Posterior vena cava (tissue), 2 donors: Measurements from ENCODE around the gene FASN. TPM values are rescaled to one million over a fixed set of nuclear protein-coding genes. Genes with fewer than 3 reads are reported as not detected.

Source experiments
- DNase-seq: peaks from one replicate; pipeline ENCODE4 v3.0.0-alpha.2; 2020; ENCODE audit warnings: low spot score
- intact Hi-C, 2 donors: fragments of 100-400 bp; cut with DNase I; formaldehyde crosslinking; loops; one replicate each; pipeline versions ENCODE4 v1.14.1 to v1.14.2; 2022 to 2023
- total RNA-seq, 2 donors: library from RNA; stranded (reverse); fragmentation: NEBNext Ultra II Directional; extraction: Animal tissue kit (Norgen Biotek cat#: 25700); gene quantifications; one replicate each; pipeline ENCODE4 v1.2.1, GENCODE V29; 2021
- donor health status: DM: yes; HTN: yes; CAD: no.
- donor health status: DM: yes; HTN: yes; CAD: no.

The FASN gene
- total RNA-seq, 2 donors from 2014 or later: 41.9 to 50.6 TPM

GRCh38 chr17:82062076-82062983 is 35.7 kb downstream of the FASN start:
- intact Hi-C loops: no loop called here
- no peak for DNase-seq

GRCh38 chr17:82061047-82061925 is 36.8 kb downstream of the FASN start:
- DNase-seq: no peak
- intact Hi-C loops: no loop called here

GRCh38 chr17:82060614-82061013 is 37.4 kb downstream of the FASN start:
- intact Hi-C loops: no loop called here
- no peak for DNase-seq

- intact Hi-C loops: no loop called here
Measured at GRCh38 chr17:82060001-82060380, 38.0 kb downstream of the FASN start.

DNA sequence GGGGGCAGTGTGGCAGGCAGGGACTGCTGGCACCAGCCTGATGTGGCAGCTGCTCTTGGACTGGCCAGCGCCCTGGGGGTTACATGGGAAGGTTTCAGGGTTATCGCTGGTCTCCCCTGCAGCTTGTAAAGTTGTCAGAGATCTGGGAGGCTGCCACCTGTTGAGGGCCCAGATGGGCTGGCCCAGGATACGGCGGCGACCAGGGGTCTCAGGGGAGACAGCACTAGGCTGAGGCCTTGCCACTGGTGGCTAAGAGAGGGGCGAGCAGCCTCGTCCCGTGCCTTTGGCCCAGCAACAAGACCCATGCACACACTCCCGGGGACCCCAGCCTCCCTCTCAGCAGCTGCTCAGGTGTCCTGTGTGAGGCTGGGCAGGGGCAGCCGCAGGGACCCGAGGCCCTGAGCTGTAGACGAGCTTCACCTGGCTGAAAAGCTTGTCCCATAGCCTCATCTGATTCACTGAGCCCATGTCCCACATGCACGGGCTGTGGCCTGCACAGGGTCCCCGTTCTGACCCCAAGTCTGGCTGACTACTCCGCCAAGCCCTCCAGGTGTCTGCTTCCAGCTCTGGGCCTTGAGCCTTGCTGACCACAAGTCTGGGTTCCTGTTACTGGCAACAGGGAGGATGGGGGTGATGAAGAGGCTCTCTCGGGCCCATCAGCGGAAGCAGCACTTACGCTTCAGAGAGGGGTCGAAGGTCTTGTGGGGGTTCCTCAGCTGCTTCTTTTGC is 38.6 kb downstream of the FASN start:
- no peak for DNase-seq
- intact Hi-C loops: no loop called here

More at GRCh38 chr17:82060001-82060380, 38.0 kb downstream of the FASN start:
- DNase-seq: no peak

- no peak for DNase-seq
- intact Hi-C loops: no loop called here
Measured at GRCh38 chr17:82058855-82059249, 39.2 kb downstream of the FASN start.

DNA sequence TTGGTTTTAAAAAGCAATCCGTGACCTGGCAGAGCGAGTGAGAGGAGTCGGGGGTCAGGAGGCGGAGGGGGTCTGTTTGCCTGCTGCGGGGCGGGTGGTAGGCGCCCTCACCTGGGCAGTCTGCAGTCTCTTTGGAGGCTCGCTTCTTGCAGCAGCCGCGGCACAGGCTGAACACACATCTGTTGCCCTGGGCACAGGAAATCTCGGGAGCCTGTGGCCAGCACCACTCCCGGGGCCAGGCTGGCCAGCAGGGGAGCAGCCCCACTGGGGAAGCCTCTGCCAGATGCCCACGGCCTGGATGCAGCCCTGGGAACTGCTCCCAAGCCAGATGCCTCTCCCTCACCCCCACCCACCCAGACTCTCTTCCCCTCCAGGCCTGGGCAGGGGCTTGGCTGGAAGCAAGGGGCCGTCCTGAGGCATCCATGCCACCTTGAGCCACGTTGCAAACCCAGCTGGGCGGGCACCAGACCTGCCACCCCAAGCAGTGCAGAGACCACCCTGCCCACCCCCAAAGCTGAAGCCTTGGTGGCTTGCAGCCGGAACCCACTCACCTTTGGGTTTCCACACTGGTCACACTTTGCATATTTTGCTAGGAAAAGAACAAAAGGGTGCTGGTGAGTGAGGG is 39.7 kb downstream of the FASN start:
- intact Hi-C loops: no loop called here

DNA sequence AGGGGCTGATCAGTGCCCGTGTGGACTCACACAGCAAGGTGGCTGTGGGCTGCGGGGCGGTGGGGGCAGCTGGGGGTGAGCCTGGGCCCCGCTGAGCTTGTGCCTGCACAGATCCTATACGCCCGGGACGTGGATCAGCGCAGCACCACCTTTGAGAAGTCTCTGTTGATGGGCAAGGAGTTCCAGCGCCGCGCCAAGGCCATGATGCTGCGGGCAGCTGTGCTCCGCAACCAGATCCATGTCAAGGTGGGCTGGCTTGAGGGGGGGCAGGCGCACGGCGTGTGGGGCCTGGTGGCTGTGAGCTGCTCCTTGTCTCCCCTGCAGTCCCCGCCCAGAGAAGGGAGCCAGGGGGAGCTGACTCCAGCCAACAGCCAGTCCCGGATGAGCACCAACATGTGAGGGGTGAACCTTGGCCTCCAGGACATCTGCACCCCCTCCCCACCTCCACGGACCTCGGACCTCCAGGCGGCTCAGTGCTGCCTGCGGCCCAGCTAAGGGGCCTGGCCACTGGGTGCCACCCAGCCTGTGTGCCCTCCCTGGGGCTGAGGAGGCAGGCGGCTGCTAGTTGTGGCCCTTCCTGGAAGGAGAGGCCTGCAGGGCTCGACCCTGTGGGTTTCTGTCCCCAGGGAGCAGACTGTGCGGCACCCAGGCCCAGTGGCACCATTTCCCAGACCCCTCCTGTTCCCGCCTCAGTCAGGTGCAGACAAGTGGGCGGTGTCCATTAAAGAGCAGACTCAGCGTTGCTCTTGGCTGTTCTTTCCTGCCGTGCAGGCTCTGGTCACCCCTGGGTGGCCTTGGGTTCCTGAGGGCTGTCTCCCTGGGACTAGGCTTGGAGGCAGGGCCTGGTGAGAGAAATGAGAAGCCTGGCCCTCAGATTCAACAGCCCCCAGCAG is 41.1 kb downstream of the FASN start:
- intact Hi-C loops: no loop called here
- DNase-seq: no peak

More for the DNA sequence above, 39.7 kb downstream of the FASN start:
- DNase-seq: no peak

DNA sequence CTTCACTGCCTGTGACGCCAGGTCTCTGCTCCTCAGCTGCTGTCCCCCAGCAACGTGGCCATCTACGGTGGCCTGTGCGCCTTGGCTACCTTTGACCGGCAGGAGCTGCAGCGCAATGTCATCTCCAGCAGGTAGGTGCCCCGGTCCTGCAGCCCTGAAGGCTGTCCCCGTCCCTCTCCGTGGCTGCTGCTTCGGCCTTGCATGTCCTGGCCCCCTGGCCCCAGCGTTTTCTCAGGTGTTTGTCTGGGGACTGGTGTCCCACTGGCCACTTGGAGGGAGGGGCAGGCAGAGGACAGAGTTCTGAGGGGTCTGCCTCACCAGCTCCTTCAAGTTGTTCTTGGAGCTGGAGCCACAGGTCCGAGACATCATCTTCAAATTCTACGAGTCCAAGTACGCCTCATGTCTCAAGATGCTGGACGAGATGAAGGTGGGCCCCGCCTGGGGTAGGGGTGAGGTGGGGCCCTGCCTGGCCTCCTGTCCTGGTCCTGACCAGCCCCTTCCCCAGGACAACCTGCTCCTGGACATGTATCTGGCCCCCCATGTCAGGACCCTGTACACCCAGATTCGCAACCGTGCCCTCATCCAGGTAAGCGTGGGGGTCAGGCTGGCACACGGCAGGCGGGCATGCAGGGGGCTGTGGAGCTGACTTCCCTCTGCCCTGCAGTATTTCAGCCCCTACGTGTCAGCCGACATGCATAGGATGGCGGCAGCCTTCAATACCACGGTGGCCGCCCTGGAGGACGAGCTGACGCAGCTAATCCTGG is 41.9 kb downstream of the FASN start:
- intact Hi-C loops: loop anchor here in 1 of 2 donors (1.0 kb wide), 1 partner anchor 19 kb away; no protein-coding TSS in a partner anchor
- no peak for DNase-seq

- intact Hi-C loops: loop anchor here in 1 of 2 donors (1.0 kb wide), 1 partner anchor 20 kb away; no protein-coding TSS in a partner anchor
- no peak for DNase-seq
Measured at GRCh38 chr17:82055023-82055964, 42.7 kb downstream of the FASN start.

DNA sequence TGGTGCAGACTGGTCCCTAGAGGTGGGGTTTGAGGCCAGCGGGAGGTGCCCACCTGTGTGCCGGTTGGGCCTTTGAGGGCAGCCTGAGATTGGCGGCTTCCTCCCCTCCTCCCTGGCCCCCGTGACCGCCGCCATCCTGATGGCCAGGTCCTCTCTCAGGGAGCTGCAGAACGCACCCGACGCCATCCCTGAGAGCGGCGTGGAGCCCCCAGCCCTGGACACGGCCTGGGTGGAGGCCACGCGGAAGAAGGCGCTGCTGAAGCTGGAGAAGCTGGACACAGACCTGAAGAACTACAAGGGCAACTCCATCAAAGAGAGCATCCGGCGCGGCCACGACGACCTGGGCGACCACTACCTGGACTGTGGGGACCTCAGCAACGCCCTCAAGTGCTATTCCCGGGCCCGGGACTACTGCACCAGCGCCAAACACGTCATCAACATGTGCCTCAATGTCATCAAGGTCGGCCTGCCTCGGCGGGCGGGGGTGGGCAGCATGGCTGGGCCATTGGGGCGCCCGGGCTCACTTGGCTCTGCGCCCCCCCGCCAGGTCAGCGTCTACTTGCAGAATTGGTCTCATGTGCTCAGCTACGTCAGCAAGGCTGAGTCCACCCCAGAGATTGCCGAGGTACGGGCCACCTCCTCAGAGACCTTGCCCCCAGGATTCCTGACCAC is 43.5 kb downstream of the FASN start:
- no peak for DNase-seq
- intact Hi-C loops: loop anchor here in 1 of 2 donors (1.0 kb wide), 1 partner anchor 21 kb away; no protein-coding TSS in a partner anchor

GRCh38 chr17:82053556-82054263 is 44.3 kb downstream of the FASN start:
- intact Hi-C loops: no loop called here
- no peak for DNase-seq

DNA sequence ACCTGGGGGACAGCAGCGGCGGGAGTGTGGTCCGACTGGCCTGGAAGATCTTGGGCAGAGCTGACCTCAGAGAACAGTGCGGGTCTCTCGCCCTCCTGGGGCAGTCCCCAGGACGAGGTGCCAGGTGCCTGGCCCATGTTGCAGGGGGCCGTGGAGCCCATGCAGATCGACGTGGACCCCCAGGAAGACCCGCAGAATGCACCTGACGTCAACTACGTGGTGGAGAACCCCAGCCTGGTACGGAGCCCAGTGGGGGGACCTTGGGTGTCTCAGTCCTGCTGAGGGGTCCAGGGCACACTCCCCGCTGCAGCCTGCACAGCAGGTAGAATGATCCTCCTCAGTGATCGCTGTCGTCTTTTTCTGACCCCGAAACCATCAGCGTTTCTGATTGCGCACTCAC is 44.9 kb downstream of the FASN start:
- DNase-seq: no peak
- intact Hi-C loops: no loop called here

- DNase-seq: no peak
- intact Hi-C loops: no loop called here
Measured at GRCh38 chr17:82052638-82053059, 45.4 kb downstream of the FASN start.
